HFF-Myc (cell line): ENCODE measurements around the gene FCRL1.

Source experiments
- DNase-seq: peaks from one replicate; pipeline ENCODE4 v3.0.0-alpha.2; 2011; ENCODE audit warnings: low read depth; ENCODE audit errors: extremely low read depth
- H3K4me3 ChIP-seq: replicated peaks from 2 replicates; pipeline ENCODE4 v1.5.1; 2011; ENCODE audit warnings: low read depth, mild to moderate bottlenecking, control low read depth, low read length
- CTCF ChIP-seq: IDR thresholded peaks from 2 replicates; pipeline ENCODE4 v1.5.1; 2012; ENCODE audit warnings: mild to moderate bottlenecking, low read depth, low read length, control low read depth; ENCODE audit errors: missing control alignments

Gene FCRL1

GRCh38 chr1:157830887-157831286 lies 11.0 kb upstream of the FCRL1 start:
- no peak overlapping the region for H3K4me3 ChIP-seq
- DNase-seq = no peak
- no peak for TF ChIP-seq CTCF

- no peak overlapping the region for H3K4me3 ChIP-seq
- DNase-seq = no peak
- no peak for TF ChIP-seq CTCF
Observed at GRCh38 chr1:157829711-157830110, 9.8 kb upstream of the FCRL1 start.

GRCh38 chr1:157829210-157829609 lies 9.3 kb upstream of the FCRL1 start:
- no peak overlapping the region for H3K4me3 ChIP-seq
- no peak for TF ChIP-seq CTCF
- no peak for DNase-seq

GRCh38 chr1:157820299-157820698 lies 379 bp upstream of the FCRL1 start:
- DNase-seq = no peak
- no peak for TF ChIP-seq CTCF
- no peak overlapping the region for H3K4me3 ChIP-seq

- no peak for TF ChIP-seq CTCF
- no peak for DNase-seq
- H3K4me3 ChIP-seq = no peak overlapping the region
Observed at GRCh38 chr1:157819215-157819614, 705 bp downstream of the FCRL1 start.

- H3K4me3 ChIP-seq = no peak overlapping the region
- TF ChIP-seq CTCF = no peak
- no peak for DNase-seq
Observed at GRCh38 chr1:157813269-157813668, 6.7 kb downstream of the FCRL1 start.

- TF ChIP-seq CTCF = no peak
- no peak for DNase-seq
- no peak overlapping the region for H3K4me3 ChIP-seq
Observed at GRCh38 chr1:157806431-157807149, 13.3 kb downstream of the FCRL1 start.
